ENCODE measurements around the gene FKBP5.
"Not testable (repeated sequence)": the region's sequence is repeated elsewhere in the genome, so short reads cannot be mapped to it uniquely, and the experiment has no call there.

Gene FKBP5

DNA sequence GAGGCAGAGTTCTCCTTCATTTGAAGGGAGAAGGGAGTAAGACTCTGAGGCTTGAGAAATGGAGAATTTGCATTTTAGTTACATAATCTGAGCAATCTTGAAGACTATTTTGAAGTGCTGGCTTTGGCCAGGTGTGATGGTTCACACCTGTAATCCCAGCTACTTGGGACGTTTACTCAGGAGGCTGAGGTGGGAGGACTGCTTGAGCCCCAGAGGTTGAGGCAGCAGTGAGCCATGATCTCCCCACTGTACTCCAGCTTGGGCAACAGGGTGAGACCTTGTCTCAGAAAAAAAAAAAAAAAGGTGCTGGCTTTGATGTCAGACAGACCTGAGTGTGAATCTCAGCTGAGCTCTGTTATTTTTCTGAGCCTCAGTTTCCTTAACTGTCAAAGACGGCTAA lies 35.8 kb upstream of the FKBP5 start:
- FAIRE-seq (no peak), DNase-seq (ENCODE audit: extremely low spot score, insufficient read length, low read depth) (no peak)

DNA sequence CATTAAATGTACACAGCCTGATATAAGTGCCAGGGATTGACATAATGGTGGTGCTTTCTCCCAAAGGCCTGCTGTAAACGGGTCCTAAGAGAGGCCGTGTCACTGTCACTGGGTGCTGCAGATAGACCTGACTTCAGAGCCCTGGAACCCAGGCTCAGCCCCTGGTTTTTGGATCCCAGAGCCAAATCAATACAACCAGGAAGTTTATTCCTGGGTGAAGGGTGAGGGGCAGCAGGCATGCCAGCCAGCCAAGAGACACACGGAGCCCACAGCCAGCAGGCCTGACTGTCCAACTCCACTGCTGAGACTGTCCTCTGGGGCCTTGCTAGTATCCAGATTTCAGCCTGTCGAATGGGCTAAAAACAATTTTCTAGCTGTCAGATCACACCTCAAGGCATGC lies 35.3 kb upstream of the FKBP5 start:
- FAIRE-seq (no peak), DNase-seq (ENCODE audit: extremely low spot score, insufficient read length, low read depth) (no peak)

GRCh38 chr6:35723587-35723986 lies 34.9 kb upstream of the FKBP5 start:
- no peak for FAIRE-seq

DNA sequence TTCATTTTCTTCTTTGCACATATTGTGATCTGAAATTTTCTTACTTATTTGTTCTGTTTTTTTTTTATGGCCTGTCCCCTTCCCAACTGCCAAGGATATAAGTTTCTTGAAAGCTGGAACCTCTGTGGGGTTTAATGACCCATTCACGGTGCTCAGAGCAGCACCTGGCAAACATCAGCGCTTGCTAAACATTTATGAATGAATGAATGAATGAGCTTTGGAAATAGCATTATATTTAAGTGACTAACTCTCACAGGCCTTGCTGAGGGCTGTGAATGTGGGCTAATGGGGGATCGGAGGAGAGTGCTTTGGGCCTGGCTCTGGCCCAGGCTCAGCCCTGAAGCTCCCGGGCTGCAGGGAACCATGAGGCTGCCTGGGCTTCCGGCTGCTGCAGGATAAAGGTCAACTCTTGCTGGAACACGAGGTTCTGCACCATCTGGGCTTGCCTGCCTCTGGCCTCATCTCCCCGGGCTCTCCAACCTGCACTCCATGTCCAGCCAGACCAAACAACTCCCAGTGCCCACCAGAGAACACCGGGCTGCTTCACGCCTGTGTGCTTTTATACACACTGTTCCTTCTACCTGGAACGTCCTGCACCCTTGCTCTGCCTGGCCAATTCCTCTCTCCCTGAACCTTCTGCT lies 33.5 kb upstream of the FKBP5 start:
- DNase-seq (ENCODE audit: extremely low spot score, insufficient read length, low read depth) (no peak), FAIRE-seq (no peak)

More at GRCh38 chr6:35723587-35723986, 34.9 kb upstream of the FKBP5 start:
- no peak for DNase-seq (ENCODE audit: extremely low spot score, insufficient read length, low read depth)

DNA sequence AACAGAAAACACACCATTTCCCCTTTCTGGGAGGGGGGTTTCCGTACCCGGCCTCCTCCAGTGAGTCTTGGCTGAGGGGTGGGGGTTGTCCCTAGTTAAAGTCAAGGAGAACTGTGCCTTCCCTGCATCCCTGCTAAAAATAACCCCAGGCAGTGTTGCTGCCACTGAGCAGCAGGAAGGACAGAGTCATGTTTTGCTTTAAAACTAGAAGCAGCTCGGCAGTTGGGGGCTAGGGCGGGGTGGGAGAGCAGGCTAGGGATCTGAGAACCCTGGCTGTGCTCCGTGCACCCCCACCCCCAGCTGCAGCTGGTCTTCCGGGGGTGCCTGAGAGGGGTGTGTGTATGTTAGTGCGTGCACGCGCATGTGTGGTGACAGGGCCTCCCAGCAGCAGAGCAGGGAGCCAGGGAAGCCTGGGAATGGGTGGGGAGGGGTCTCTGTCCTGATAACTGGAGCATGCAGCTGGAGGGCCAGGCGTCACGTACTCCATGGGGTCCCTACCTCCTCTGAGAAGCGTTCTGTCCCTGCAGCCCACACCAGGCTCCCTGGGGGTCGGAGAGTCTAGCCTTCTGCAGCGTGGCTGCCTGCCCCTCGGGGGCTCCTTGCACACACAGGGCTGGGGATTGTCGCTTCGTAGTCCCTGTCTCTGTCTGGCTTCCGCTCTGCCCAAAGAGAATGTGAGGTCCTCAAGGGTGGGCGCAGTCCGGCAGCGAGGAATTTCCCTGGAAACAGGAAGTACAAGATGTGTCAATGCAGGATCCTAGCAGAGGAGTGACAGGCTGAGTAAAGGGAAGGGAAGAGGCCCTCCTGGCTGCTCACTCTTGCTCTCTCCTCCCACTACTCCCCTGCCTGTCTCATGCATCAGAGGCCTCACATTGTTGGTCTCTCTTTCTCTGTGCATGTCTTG lies 31.4 kb upstream of the FKBP5 start:
- DNase-seq (ENCODE audit: extremely low spot score, insufficient read length, low read depth) (peak; percentile 54), FAIRE-seq (peak; percentile 85)

DNA sequence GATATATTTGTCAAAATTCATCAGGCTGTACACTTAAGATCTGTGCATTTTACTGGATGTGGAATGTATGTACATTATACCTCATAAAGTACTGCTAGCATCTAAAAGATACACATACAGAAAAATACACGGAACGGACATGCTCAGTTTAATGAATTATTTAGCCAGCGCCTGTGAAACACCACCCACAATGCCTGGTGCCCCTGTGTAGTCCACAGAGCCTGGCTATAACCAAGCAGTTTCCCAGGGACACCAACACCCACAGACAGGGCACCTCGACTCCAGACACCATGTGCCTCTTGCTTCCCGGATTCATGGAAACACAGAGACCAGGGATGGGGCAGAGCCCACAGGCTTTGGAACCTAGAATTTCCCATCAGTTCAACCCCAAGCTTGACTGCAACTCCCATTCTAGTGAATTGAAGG lies 30.7 kb upstream of the FKBP5 start:
- DNase-seq (ENCODE audit: extremely low spot score, insufficient read length, low read depth) (no peak), FAIRE-seq (no peak)

DNA sequence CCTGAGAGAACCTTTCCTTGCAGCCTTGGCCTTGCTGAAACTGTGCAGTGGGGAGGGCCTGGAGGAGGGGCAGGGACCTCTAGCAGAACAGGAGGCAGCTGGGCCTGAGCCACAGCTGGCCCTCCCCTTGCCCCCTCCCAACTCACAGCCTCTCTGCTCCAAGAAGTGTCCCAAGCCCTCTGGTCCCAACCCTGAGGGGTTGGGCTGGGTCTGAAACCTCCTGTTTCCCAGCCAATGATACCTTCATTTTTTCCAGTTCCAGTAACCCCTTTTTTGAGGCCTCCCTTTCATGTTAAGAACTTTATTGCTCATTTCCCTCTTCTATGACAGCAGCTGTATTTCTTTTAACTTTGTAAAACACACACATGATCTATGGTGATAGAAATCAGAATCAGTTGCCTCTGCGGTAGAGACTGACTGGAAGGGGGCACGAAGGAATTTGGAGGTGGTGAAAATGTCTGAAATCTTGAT lies 30.2 kb upstream of the FKBP5 start:
- FAIRE-seq (peak; percentile 31), DNase-seq (ENCODE audit: extremely low spot score, insufficient read length, low read depth) (no peak)

GRCh38 chr6:35718375-35718736 lies 29.6 kb upstream of the FKBP5 start:
- DNase-seq (ENCODE audit: extremely low spot score, insufficient read length, low read depth) (no peak), FAIRE-seq (no peak)

GRCh38 chr6:35717449-35718374 lies 29.0 kb upstream of the FKBP5 start:
- DNase-seq (ENCODE audit: extremely low spot score, insufficient read length, low read depth) (no peak), FAIRE-seq (no peak)

- DNase-seq (ENCODE audit: extremely low spot score, insufficient read length, low read depth) (no peak), FAIRE-seq (no peak)
Measured at GRCh38 chr6:35716798-35717197, 28.1 kb upstream of the FKBP5 start.

GRCh38 chr6:35713006-35713767 lies 24.5 kb upstream of the FKBP5 start:
- DNase-seq (ENCODE audit: extremely low spot score, insufficient read length, low read depth): no peak
- FAIRE-seq: no peak

DNA sequence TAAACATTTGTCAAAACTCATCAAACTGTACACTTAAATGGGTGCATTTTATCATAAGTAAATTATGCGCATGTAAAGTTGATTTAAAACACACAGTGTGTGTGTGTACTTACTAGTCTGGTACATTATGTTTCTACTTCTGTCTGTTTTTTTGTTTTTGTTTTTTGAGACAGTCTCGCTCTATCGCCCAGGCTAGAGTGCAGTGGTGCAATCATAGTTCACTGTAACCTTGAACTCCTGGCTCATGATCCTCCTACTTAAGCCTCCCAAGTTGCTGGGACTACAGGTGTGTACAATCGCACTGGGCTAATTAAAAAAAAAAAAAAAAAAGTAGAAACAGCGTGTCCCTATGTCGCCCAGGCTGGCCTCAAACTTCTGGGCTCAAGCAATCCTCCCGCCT lies 23.0 kb upstream of the FKBP5 start:
- DNase-seq (ENCODE audit: extremely low spot score, insufficient read length, low read depth) (no peak), FAIRE-seq (no peak)

GRCh38 chr6:35710241-35710847 lies 21.6 kb upstream of the FKBP5 start:
- no peak for DNase-seq (ENCODE audit: extremely low spot score, insufficient read length, low read depth)
- FAIRE-seq: no peak

DNA sequence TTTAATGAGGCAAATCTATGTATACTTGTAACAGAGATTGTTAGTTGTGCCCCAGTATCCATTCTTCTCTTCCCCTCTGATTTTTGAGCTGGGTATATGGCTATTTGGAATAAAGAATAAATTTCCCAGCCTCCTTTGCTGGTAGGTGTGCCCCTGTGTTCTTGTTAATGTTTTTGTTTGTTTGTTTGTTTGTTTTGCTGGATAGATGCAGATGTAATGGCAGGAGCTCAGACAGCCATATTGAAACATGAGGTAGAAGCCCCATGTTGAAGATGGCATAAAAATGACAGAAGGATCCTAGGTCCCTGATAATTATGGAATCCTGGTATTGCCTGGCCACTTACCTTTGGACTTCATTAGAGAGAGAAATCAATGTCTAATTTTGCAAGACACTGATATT lies 19.9 kb upstream of the FKBP5 start:
- no peak for FAIRE-seq

DNA sequence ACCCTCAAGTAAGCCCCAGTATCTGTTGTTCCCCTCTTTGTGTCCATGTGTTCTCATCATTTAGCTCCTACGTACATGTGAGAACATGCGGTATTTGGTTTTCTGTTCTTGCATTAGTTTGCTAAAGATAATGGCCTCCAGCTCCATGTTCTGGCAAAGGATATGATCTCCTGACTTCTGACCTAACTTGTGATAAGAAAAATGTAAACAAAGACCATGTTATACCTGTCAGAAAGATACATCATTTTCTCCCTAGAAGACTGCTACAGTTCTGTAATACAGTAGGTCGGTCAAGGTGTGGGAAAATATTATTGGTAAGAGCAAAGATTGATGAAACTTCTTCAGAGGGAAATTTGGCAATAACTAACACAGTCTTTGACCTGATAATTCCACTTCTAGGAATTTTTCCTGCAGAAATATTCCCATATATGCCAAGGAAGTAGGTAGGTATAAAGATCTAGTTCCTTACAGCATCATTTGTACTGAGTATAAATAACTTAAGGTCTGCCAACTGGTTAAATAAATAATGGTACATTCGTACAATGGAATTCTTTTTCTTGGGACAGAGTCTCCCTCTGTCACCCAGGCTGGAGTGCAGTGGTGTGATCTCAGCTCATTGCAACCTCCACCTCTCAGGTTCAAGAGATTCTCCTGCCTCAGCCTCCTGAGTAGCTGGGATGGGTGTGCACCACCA lies 19.1 kb upstream of the FKBP5 start:
- no peak for DNase-seq (ENCODE audit: extremely low spot score, insufficient read length, low read depth)

More for the DNA sequence above, 19.9 kb upstream of the FKBP5 start:
- no peak for DNase-seq (ENCODE audit: extremely low spot score, insufficient read length, low read depth)

DNA sequence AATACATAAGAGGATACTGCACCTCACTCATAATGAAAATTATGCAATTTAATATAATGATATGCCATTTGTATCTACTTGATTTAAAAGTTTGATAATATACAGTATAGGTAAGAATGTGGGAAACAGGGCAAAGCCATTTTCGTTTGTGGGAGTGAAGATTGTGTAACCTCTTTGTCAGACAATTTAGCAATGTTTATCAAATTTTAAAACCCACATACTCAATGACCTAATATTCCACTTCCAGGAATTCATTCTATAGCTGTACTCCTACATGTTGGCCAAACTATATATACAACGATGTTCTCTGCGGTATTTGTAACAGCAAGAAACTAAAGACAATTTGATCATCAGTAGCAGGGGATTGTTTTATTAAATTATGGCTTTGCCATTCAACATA lies 17.8 kb upstream of the FKBP5 start:
- DNase-seq (ENCODE audit: extremely low spot score, insufficient read length, low read depth) (no peak), FAIRE-seq (no peak)

More for the DNA sequence above, 19.1 kb upstream of the FKBP5 start:
- no peak for FAIRE-seq

DNA sequence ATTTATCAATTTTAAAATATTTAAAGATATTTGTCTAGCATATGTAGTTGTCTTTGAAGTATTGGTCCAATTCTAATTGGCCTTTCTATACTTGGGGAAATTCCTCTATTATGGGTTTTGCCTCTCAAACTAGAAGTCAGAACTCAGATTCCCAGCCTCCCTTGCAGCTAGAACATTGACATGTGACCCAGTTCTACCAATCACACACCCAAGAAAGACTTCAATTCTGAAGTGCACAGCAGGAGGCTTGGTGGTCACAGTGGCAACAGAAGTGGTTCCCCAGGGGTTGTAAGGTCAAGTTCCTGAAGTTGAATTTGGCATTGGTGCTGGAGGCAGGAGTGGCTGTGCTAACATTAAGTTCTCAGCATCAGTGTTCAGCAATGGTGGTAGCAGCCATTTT lies 14.8 kb upstream of the FKBP5 start:
- DNase-seq (ENCODE audit: extremely low spot score, insufficient read length, low read depth): no peak

DNA sequence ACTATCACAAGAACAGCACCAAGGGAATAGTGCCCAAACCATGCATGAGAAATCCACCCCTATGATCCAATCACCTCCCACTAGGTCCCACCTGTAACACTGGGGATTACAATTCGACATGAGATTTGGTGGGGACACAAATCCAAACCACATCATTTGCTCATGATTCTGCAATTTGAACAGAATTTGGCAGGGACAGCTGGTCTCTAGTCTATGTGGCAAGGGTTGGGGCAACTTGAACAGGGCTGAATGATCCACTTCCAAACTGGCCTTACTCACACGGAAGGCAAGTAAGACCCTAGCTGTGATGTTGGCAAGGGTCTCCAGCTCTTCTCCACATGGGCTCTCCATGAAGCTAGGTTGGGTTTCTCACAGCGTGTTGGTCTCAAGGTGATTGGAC lies 10.1 kb upstream of the FKBP5 start:
- FAIRE-seq: no peak
- DNase-seq (ENCODE audit: extremely low spot score, insufficient read length, low read depth): no peak

More for the DNA sequence above, 14.8 kb upstream of the FKBP5 start:
- FAIRE-seq: no peak

DNA sequence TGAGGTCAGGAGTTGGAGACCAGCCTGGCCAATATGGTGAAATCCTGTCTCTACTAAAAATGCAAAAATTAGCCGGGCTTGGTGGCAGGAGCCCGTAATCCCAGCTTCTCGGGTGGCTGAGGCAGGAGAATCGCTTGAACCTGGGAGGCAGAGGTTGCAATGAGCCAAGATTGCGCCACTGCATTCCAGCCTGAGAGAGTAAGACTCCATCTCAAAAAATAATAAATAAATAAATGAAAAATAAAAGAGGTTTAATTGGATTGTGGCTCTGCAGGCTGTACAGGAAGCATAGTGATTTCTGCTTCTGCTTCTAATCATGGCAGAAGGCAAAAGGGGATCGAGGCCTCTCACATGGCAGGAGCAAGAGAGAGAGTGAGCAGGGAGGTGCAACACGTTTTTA lies 9.7 kb upstream of the FKBP5 start:
- FAIRE-seq; DNase-seq (ENCODE audit: extremely low spot score, insufficient read length, low read depth): not testable (repeated sequence)
